DMS53 treated with DMSO at 0.1 percent for 48 hours (cell line): ENCODE data around the gene FBLN1.

Experiments
- DNase-seq: peaks from one replicate; lab custom pipeline; 2025; ENCODE audit not compliant: unreplicated experiment; lab: John Stamatoyannopoulos, UW

The FBLN1 gene

GRCh38 chr22:45503050-45503815 lies 550 bp downstream of the FBLN1 start:
- no peak for DNase-seq

GRCh38 chr22:45503816-45504372 lies 1.2 kb downstream of the FBLN1 start:
- DNase-seq, result no peak

- DNase-seq, result no peak
These were observed 2.0 kb downstream of the FBLN1 start for GRCh38 chr22:45504373-45505341.

GRCh38 chr22:45505991-45506747 lies 3.5 kb downstream of the FBLN1 start:
- DNase-seq, result no peak

- no peak for DNase-seq
These were observed 4.2 kb downstream of the FBLN1 start for GRCh38 chr22:45506816-45507360.

GRCh38 chr22:45507798-45508197 lies 5.1 kb downstream of the FBLN1 start:
- no peak for DNase-seq

GRCh38 chr22:45508814-45509213 lies 6.1 kb downstream of the FBLN1 start:
- no peak for DNase-seq

GRCh38 chr22:45510376-45511232 lies 7.9 kb downstream of the FBLN1 start:
- DNase-seq, result no peak

- DNase-seq, result no peak
These were observed 9.2 kb downstream of the FBLN1 start for GRCh38 chr22:45511847-45512261.

- no peak for DNase-seq
These were observed 9.7 kb downstream of the FBLN1 start for GRCh38 chr22:45512363-45512762.

- DNase-seq, result no peak
These were observed 13.0 kb downstream of the FBLN1 start for GRCh38 chr22:45515676-45516075.

- no peak for DNase-seq
These were observed 13.5 kb downstream of the FBLN1 start for GRCh38 chr22:45516163-45516562.

- no peak for DNase-seq
These were observed 14.4 kb downstream of the FBLN1 start for GRCh38 chr22:45516923-45517675.

GRCh38 chr22:45518136-45518535 lies 15.5 kb downstream of the FBLN1 start:
- no peak for DNase-seq

GRCh38 chr22:45518580-45518991 lies 15.9 kb downstream of the FBLN1 start:
- no peak for DNase-seq

- no peak for DNase-seq
These were observed 18.5 kb downstream of the FBLN1 start for GRCh38 chr22:45521178-45521577.

GRCh38 chr22:45522462-45522861 lies 19.8 kb downstream of the FBLN1 start:
- DNase-seq, result no peak

- DNase-seq, result no peak
These were observed 21.5 kb downstream of the FBLN1 start for GRCh38 chr22:45524157-45524556.

GRCh38 chr22:45524966-45525365 lies 22.3 kb downstream of the FBLN1 start:
- DNase-seq, result no peak
